OCI-LY1 (cell line): ENCODE data around the gene AFAP1L1.

Source experiments
- H2AFZ ChIP-seq: fragments of 200-600 bp; sonication (generic), shearing (Covaris generic); 2 replicates; pipeline ENCODE4 v1.6.0; 2014; ENCODE audit warnings: antibody characterized with exemption, mild to moderate bottlenecking, low read length
- H3F3A ChIP-seq: fragments of 200-600 bp; sonication (generic), shearing (Covaris generic); 2 replicates; pipeline ENCODE4 v1.6.0; 2014; ENCODE audit warnings: mild to moderate bottlenecking, antibody characterized with exemption, low read length, moderate library complexity; ENCODE audit not compliant: insufficient read depth
- H3K27ac ChIP-seq: fragments of 200-600 bp; sonication (generic); 2 replicates; pipeline ENCODE4 v1.5.1; 2014; ENCODE audit warnings: low read length, mixed run types, mild to moderate bottlenecking, low read depth; ENCODE audit not compliant: poor library complexity, severe bottlenecking
- H3K27me3 ChIP-seq: fragments of 200-600 bp; sonication (generic); 2 replicates; pipeline ENCODE4 v1.6.0; 2014; ENCODE audit warnings: antibody characterized with exemption, mild to moderate bottlenecking, low read length, moderate library complexity; ENCODE audit not compliant: insufficient read depth
- H3K36me3 ChIP-seq: fragments of 200-600 bp; sonication (generic); 2 replicates; pipeline ENCODE4 v1.6.1; 2014; ENCODE audit warnings: mild to moderate bottlenecking, antibody characterized with exemption, low read length, moderate library complexity, mixed read lengths; ENCODE audit not compliant: insufficient read depth
- H3K4me1 ChIP-seq: fragments of 200-600 bp; sonication (generic); 2 replicates; pipeline ENCODE4 v1.5.1; 2014; ENCODE audit warnings: mild to moderate bottlenecking, low read length, moderate library complexity; ENCODE audit not compliant: insufficient read depth, severe bottlenecking
- H3K4me2 ChIP-seq: fragments of 200-600 bp; sonication (generic), shearing (Covaris generic); 2 replicates; pipeline ENCODE4 v1.6.1; 2014; ENCODE audit warnings: low read length
- H3K4me3 ChIP-seq: fragments of 200-600 bp; sonication (generic); 2 replicates; pipeline ENCODE4 v1.5.1; 2014; ENCODE audit warnings: low read length, low read depth, mild to moderate bottlenecking, mixed read lengths; ENCODE audit not compliant: poor library complexity, severe bottlenecking
- H3K79me2 ChIP-seq: fragments of 200-600 bp; shearing (Covaris generic); 2 replicates; pipeline ENCODE4 v1.6.1; 2016; ENCODE audit warnings: mixed run types, low read length, mixed read lengths; ENCODE audit not compliant: insufficient read depth
- H3K9ac ChIP-seq: fragments of 200-600 bp; sonication (generic), shearing (Covaris generic); 2 replicates; pipeline ENCODE4 v1.6.1; 2014; ENCODE audit warnings: mild to moderate bottlenecking, low read length, mixed read lengths
- H3K9me2 ChIP-seq: fragments of 200-600 bp; sonication (generic), shearing (Covaris generic); 2 replicates; pipeline ENCODE4 v1.6.1; 2014; ENCODE audit warnings: low read depth, mild to moderate bottlenecking, low read length, mixed read lengths
- H3K9me3 ChIP-seq: fragments of 200-600 bp; shearing (Covaris generic); 2 replicates; pipeline ENCODE4 v1.6.1; 2014; ENCODE audit warnings: low read length, mixed read lengths
- H4K20me1 ChIP-seq: fragments of 200-600 bp; sonication (generic), shearing (Covaris generic); 2 replicates; pipeline ENCODE4 v1.6.0; 2016; ENCODE audit warnings: mild to moderate bottlenecking, low read length; ENCODE audit not compliant: insufficient read depth
- EZH2 ChIP-seq: fragments of 200-600 bp; sonication (generic), shearing (Covaris generic); IDR thresholded peaks from 2 replicates; pipeline ENCODE4 v1.8.0; 2017; ENCODE audit warnings: borderline replicate concordance, mixed run types, mild to moderate bottlenecking, antibody characterized with exemption, low read length, moderate library complexity, mixed read lengths
- TF ChIP-seq, protein P1 (sequence below): fragments of 200-600 bp; sonication (generic), shearing (Covaris generic); IDR thresholded peaks from 2 replicates; pipeline ENCODE4 v1.5.1; 2017; ENCODE audit warnings: mild to moderate bottlenecking, antibody characterized with exemption, low read length, moderate library complexity, mixed read lengths

The AFAP1L1 gene

DNA sequence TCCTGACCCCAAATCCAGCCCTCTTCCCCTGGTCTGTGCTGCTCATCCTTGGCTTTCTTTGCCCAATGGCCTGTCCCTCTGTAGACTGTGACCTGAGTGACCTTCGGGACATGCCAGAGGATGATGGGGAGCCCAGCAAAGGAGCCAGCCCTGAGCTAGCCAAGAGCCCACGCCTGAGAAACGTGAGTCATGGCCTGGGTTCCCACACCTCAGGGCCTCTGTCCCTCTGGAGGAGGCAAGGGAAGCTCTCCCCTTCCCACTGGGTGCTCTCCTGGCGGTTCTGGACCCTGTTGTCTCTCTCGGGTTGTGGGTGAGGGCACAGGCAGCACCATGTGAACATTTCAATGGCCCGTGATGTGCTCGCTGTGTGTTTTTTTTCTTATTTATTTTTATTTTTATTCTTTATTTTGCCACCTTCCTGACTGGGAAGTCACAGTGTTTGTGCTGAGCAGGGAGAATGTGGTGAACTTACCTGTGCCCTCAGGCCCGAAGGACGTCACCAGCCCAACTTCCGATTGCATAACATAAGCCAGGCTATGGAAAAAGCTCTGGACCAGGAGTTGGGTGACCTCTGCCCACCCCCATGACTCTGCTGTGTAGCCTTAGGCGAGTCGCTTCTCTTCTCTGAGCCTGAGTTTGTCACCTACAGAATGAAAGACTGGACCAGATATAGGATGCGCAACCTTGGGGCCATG lies 29.5 kb downstream of the AFAP1L1 start:
- H3F3A ChIP-seq, result no peaks in the 10 kb centered on the region
- H3K36me3 ChIP-seq, result no peaks in the 10 kb centered on the region
- no peak for TF ChIP-seq EZH2
- TF ChIP-seq, protein P1, sequence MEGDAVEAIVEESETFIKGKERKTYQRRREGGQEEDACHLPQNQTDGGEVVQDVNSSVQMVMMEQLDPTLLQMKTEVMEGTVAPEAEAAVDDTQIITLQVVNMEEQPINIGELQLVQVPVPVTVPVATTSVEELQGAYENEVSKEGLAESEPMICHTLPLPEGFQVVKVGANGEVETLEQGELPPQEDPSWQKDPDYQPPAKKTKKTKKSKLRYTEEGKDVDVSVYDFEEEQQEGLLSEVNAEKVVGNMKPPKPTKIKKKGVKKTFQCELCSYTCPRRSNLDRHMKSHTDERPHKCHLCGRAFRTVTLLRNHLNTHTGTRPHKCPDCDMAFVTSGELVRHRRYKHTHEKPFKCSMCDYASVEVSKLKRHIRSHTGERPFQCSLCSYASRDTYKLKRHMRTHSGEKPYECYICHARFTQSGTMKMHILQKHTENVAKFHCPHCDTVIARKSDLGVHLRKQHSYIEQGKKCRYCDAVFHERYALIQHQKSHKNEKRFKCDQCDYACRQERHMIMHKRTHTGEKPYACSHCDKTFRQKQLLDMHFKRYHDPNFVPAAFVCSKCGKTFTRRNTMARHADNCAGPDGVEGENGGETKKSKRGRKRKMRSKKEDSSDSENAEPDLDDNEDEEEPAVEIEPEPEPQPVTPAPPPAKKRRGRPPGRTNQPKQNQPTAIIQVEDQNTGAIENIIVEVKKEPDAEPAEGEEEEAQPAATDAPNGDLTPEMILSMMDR, result no peak
- no peaks in the 10 kb centered on the region for H3K4me1 ChIP-seq
- no peaks in the 10 kb centered on the region for H4K20me1 ChIP-seq
- no peak overlapping the region for H3K27ac ChIP-seq
- no peak overlapping the region for H3K9ac ChIP-seq
- no peak overlapping the region for H3K4me3 ChIP-seq
- H3K79me2 ChIP-seq, result no peaks in the 10 kb centered on the region
- no peak overlapping the region for H3K4me2 ChIP-seq
- H3K27me3 ChIP-seq, result no peaks in the 10 kb centered on the region; the same call in 1 of the 2 replicates
- no peaks in the 10 kb centered on the region for H3K9me3 ChIP-seq
- H3K9me2 ChIP-seq, result no peaks in the 10 kb centered on the region
- no peak overlapping the region for H2AFZ ChIP-seq

DNA sequence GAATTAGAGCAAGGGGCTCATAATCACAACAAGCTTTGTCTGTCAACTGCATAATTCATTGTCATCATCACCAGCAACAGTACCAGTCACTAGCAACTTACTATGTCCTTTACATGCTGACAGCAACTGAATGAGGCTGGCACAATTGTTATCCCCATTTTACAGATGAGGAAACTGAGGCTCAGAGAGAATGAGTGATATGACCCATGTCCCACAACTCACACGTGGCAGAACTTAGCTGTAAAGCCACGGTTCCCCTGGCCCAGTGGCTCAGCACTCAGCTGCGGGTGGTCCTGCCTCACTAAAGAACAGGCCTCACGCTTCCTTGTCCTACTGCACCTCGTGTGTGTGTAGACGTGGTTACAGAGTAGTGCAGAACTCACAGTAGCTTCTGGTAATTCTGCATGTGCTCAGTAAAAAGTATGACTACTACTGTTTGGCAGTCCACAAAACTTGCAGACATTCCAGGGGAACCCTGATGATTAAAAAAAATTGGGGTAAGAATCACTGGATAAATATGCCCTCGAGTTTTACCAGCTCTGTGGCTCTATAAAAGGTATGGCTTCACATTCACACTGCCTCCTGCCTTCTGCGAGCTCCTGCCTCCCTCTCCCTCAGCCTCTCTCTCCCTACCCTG lies 30.2 kb downstream of the AFAP1L1 start:
- H3K27ac ChIP-seq, result no peak overlapping the region
- H3K9ac ChIP-seq, result no peak overlapping the region

DNA sequence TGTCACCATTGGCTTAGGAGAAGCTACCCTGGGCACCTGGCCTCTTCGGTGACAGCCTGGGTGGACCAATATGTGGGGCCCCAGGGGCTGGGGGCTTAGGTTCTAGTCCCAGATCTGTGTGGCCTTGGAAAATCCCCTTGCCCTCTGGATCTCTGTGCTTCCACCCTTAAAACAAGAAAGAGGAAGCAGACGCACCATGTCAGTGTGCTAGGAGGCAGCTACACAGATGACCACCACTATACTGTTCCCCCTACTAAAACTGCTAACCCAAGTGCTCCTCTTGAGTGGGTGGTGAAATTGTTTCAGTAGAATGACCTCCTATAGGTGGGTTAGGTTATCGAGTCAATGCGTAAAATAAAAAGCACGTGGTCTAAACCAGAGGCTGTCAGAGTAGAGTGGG lies 31.0 kb downstream of the AFAP1L1 start:
- H3K4me3 ChIP-seq, result no peak overlapping the region
- no peak overlapping the region for H3K4me2 ChIP-seq
- H3K79me2 ChIP-seq, result no peaks in the 10 kb centered on the region
- H4K20me1 ChIP-seq, result no peaks in the 10 kb centered on the region
- H3K36me3 ChIP-seq, result no peaks in the 10 kb centered on the region
- H3K9me2 ChIP-seq, result no peaks in the 10 kb centered on the region
- H3F3A ChIP-seq, result no peaks in the 10 kb centered on the region
- no peak overlapping the region for H3K27ac ChIP-seq
- no peaks in the 10 kb centered on the region; the same call in 1 of the 2 replicates for H3K27me3 ChIP-seq
- TF ChIP-seq EZH2, result no peak
- TF ChIP-seq, protein P1, result no peak
- H3K4me1 ChIP-seq, result no peaks in the 10 kb centered on the region
- no peak overlapping the region for H2AFZ ChIP-seq
- H3K9ac ChIP-seq, result no peak overlapping the region
- no peaks in the 10 kb centered on the region for H3K9me3 ChIP-seq

More for the DNA sequence above, 30.2 kb downstream of the AFAP1L1 start:
- no peaks in the 10 kb centered on the region for H3K4me1 ChIP-seq
- H3K4me2 ChIP-seq, result no peak overlapping the region
- no peaks in the 10 kb centered on the region for H3F3A ChIP-seq
- no peaks in the 10 kb centered on the region; the same call in 1 of the 2 replicates for H3K27me3 ChIP-seq
- H3K9me3 ChIP-seq, result no peaks in the 10 kb centered on the region
- no peaks in the 10 kb centered on the region for H3K79me2 ChIP-seq
- H3K4me3 ChIP-seq, result no peak overlapping the region
- H3K36me3 ChIP-seq, result no peaks in the 10 kb centered on the region
- TF ChIP-seq, protein P1, result no peak
- no peak for TF ChIP-seq EZH2
- H3K9me2 ChIP-seq, result no peaks in the 10 kb centered on the region
- H2AFZ ChIP-seq, result no peak overlapping the region
- H4K20me1 ChIP-seq, result no peaks in the 10 kb centered on the region
